Suprapubic skin (tissue), 4 donors: ENCODE data around the gene HOXB2. TPM values are rescaled to one million over a fixed set of nuclear protein-coding genes. Genes with fewer than 3 reads are reported as not detected.
A peak's percentile ranks its signal among the peaks of the same experiment; 100 is the strongest.

Experiments used
- DNase-seq, 2 donors: peaks; one replicate each; pipeline ENCODE4 v3.0.0-alpha.2; 2019; ENCODE audit warnings: low spot score in 2 of 2
- H3K27ac ChIP-seq: fragments of 200-600 bp; sonication (generic); one replicate; pipeline ENCODE4 v1.5.1; 2019
- H3K27me3 ChIP-seq: fragments of 200-600 bp; sonication (generic); one replicate; pipeline ENCODE4 v1.5.1; 2019
- H3K36me3 ChIP-seq: fragments of 200-600 bp; sonication (generic); one replicate; pipeline ENCODE4 v1.5.1; 2019
- H3K4me1 ChIP-seq: fragments of 200-600 bp; sonication (generic); one replicate; pipeline ENCODE4 v1.5.1; 2019
- H3K4me3 ChIP-seq: fragments of 200-600 bp; sonication (generic); one replicate; pipeline ENCODE4 v1.5.1; 2019; ENCODE audit warnings: mild to moderate bottlenecking
- H3K9me3 ChIP-seq: fragments of 200-600 bp; sonication (generic); one replicate; pipeline ENCODE4 v1.5.1; 2019
- CTCF ChIP-seq, 2 donors: fragments of 200-600 bp in 1 of 2; fragments of 450-650 bp in 1 of 2; sonication (generic) in 1 of 2; IDR thresholded peaks; one replicate each; pipeline ENCODE4 v1.5.1; 2016 to 2019; ENCODE audit warnings: antibody characterized with exemption in 2 of 2, mild to moderate bottlenecking in 1 of 2, moderate library complexity in 1 of 2
- EP300 ChIP-seq: sonication (generic); formaldehyde crosslinking; IDR thresholded peaks from one replicate; pipeline ENCODE4 v1.6.1; 2017; ENCODE audit warnings: antibody characterized with exemption
- POLR2A ChIP-seq, 2 donors: fragments of 450-650 bp; IDR thresholded peaks; one replicate each; pipeline ENCODE4 v1.6.1; 2017; ENCODE audit warnings: antibody characterized with exemption in 2 of 2, mild to moderate bottlenecking in 2 of 2, moderate library complexity in 2 of 2
- POLR2AphosphoS5 ChIP-seq, 3 donors: sonication (generic); formaldehyde crosslinking; IDR thresholded peaks; one replicate each; pipeline ENCODE4 v1.6.1; 2017; ENCODE audit warnings: antibody characterized with exemption in 3 of 3
- WGBS: methylation state at CpG from one replicate; pipeline ENCODE4 v1.1.5; 2018; 5-methylcytosine and 5-hydroxymethylcytosine counted together
- total RNA-seq, 4 donors: library from RNA; depleted of rRNA; stranded (reverse); fragments of >200 nt; gene quantifications; one replicate each; pipeline ENCODE4 v1.1.0, GENCODE V29; 2016

The HOXB2 gene
- total RNA-seq, 4 donors from 2014 or later = 8.4 to 13.6 (median 9.9) TPM

GRCh38 chr17:48553190-48553547 is 8.3 kb upstream of the HOXB2 start:
- Histone ChIP-seq H3K27ac (peak overlapping the region; percentile 55), H3K27me3 (no peaks in the 10 kb centered on the region), H3K4me3 (no peak overlapping the region), H3K4me1 (peaks cover 63% of the 10 kb centered on the region), H3K36me3 (peaks cover 16% of the 10 kb centered on the region), H3K9me3 (no peaks in the 10 kb centered on the region)
- 61% methylated on average over 5 of the region's 5 CpGs for WGBS
- no peak for DNase-seq
- TF ChIP-seq CTCF (IDR thresholded peaks at IDR 0.05) = no peak
- no peak for TF ChIP-seq POLR2AphosphoS5 (IDR thresholded peaks at IDR 0.05)
- TF ChIP-seq EP300 = no peak
- TF ChIP-seq POLR2A (IDR thresholded peaks at IDR 0.05) = no peak

- no peak overlapping the region for H3K4me3 ChIP-seq
- peaks cover 16% of the 10 kb centered on the region for H3K36me3 ChIP-seq
- no peaks in the 10 kb centered on the region for H3K9me3 ChIP-seq
- H3K27ac ChIP-seq = peak overlapping the region; percentile 55
- WGBS = 54% methylated on average over 11 of the region's 11 CpGs
- H3K4me1 ChIP-seq = peaks cover 62% of the 10 kb centered on the region
- H3K27me3 ChIP-seq = no peaks in the 10 kb centered on the region
- DNase-seq = no peak
- peak in 1 of 3 donors; percentile 14 for TF ChIP-seq POLR2AphosphoS5 (IDR thresholded peaks at IDR 0.05)
- no peak for TF ChIP-seq EP300
- TF ChIP-seq POLR2A (IDR thresholded peaks at IDR 0.05) = no peak
These were observed 7.7 kb upstream of the HOXB2 start for GRCh38 chr17:48552466-48553189.

- Histone ChIP-seq H3K4me1 (peaks cover 60% of the 10 kb centered on the region), H3K4me3 (no peak overlapping the region), H3K36me3 (peaks cover 16% of the 10 kb centered on the region), H3K27ac (peak overlapping the region; percentile 55), H3K27me3 (no peaks in the 10 kb centered on the region), H3K9me3 (no peaks in the 10 kb centered on the region)
- TF ChIP-seq CTCF (IDR thresholded peaks at IDR 0.05) = no peak
- TF ChIP-seq EP300 = no peak
- no peak for TF ChIP-seq POLR2A (IDR thresholded peaks at IDR 0.05)
- TF ChIP-seq POLR2AphosphoS5 (IDR thresholded peaks at IDR 0.05) = no peak
- DNase-seq = no peak
- 84% methylated on average over 43 of the region's 47 CpGs for WGBS
These were observed 6.9 kb upstream of the HOXB2 start for GRCh38 chr17:48551596-48552465.

GRCh38 chr17:48551214-48551555 is 6.3 kb upstream of the HOXB2 start:
- Histone ChIP-seq H3K9me3 (no peaks in the 10 kb centered on the region), H3K27me3 (no peaks in the 10 kb centered on the region), H3K4me1 (peaks cover 60% of the 10 kb centered on the region), H3K36me3 (peaks cover 16% of the 10 kb centered on the region), H3K4me3 (no peak overlapping the region), H3K27ac (no peak overlapping the region)
- WGBS = 88% methylated on average over 19 of the region's 19 CpGs
- DNase-seq = no peak
- no peak for TF ChIP-seq EP300
- TF ChIP-seq CTCF (IDR thresholded peaks at IDR 0.05) = no peak
- TF ChIP-seq POLR2A (IDR thresholded peaks at IDR 0.05) = no peak
- no peak for TF ChIP-seq POLR2AphosphoS5 (IDR thresholded peaks at IDR 0.05)

GRCh38 chr17:48550502-48551213 is 5.7 kb upstream of the HOXB2 start:
- Histone ChIP-seq H3K27ac (peak overlapping the region; percentile 7), H3K4me3 (no peak overlapping the region), H3K36me3 (peaks cover 16% of the 10 kb centered on the region), H3K27me3 (no peaks in the 10 kb centered on the region), H3K9me3 (no peaks in the 10 kb centered on the region), H3K4me1 (peaks cover 60% of the 10 kb centered on the region)
- DNase-seq = no peak
- 76% methylated on average over 51 of the region's 70 CpGs for WGBS
- TF ChIP-seq EP300 (no peak), POLR2A (IDR thresholded peaks at IDR 0.05) (no peak), POLR2AphosphoS5 (IDR thresholded peaks at IDR 0.05) (no peak)
